HG02642 (cell line): ENCODE measurements around the gene SEC14L1.

Experiments used
- ATAC-seq: cut with Tn5 transposase; IDR thresholded peaks from one replicate; pipeline ENCODE4 v1.9.1; 2021; ENCODE audit warnings: mild to moderate bottlenecking; ENCODE audit not compliant: unreplicated experiment, poor library complexity

SEC14L1 gene

DNA sequence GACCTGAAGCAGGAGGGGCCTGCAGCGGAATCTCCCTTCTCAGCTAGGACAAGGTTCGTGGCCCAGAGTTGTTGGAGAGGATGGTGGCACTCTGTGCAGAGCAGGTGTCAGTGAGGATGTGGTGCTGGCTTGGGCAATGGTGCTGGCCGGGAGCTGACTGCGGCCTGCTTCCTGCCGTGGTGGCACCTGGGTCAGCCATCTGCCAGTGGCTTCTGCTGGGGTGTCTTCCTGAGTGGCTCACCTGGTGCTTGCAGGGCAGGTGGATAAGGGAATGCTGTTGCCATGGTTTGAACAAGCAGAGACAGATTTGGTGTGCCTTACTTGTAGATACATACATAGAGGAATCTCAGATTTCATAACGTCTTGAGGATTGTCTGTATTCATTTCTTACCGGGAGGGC lies 69.6 kb downstream of the SEC14L1 start:
- no peak for ATAC-seq

DNA sequence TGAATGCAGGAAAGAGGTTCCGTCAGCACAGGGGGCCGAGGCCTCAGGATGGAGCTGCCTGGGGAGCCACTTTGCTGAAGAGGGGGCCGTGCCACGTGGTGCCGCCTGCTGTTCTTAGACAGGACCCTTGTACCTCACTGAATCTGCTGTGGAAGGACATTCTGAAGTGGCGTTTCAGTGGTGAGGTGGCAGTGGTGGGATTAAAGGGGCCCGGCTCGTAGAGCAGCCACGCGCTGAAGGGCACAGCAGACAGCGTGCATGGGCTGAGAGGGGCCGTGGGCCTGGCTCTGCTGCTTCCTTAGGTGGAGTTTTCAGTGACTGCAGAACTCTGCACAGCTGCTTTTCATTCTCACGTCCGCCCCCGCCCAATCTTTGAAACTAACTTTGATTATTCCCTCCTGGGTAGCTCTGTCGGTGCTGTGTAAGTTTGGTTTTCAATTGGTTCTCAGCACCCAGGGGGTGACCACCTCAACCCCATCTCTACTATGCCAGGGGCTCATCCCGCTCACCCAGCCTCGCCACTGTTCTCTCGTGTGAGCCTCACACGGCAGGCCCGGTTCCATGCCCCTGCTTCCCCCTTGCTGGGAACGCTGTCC lies 70.3 kb downstream of the SEC14L1 start:
- ATAC-seq, result no peak

DNA sequence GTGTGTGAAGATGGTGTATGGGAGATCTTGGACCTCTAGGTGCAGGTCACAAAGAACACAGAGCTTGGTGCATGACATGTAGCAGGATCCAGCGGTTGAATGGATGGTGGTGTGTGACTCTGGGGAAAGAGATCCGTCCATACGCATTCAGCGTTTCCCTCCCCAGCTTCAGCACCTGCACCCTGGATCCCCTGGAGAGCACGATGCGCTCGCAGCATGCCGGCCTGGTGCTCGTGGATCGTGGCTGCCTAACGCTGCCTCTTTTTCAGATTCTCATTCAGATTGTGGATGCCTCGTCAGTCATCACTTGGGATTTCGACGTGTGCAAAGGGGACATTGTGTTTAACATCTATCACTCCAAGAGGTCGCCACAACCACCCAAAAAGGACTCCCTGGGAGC lies 70.9 kb downstream of the SEC14L1 start:
- ATAC-seq, result no peak

DNA sequence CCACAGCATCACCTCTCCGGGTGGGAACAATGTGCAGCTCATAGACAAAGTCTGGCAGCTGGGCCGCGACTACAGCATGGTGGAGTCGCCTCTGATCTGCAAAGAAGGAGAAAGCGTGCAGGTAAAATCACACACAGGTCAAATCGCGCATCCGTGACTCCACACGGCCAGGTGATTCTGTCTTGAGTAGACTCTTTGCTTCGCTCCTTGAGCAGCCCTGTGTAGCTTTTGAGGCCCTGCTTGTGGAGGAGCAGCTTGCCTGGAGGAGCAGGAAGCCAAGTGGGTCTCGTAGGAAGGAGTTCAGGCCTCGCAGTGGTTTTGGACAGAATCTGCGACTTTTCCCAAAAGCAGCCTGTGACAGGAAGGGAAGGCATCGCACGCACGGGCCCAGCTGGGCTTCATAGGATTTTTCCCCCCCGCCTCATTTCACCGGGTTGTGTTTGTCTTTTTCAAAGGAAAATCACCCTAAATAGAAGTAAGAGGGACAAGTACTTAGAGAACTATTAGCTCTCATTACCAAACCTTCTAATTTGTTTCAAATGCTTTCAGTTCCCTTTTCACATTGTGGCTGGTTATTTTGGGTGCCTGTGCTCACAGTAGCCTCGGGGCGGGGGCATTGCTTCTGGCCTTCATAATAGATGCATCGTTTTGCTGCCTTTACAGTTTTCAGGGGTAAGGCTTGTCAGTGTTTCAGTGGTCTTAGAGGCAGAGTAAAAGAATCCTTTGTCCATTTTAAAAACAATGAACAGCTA lies 71.5 kb downstream of the SEC14L1 start:
- ATAC-seq, result peak; percentile 66

DNA sequence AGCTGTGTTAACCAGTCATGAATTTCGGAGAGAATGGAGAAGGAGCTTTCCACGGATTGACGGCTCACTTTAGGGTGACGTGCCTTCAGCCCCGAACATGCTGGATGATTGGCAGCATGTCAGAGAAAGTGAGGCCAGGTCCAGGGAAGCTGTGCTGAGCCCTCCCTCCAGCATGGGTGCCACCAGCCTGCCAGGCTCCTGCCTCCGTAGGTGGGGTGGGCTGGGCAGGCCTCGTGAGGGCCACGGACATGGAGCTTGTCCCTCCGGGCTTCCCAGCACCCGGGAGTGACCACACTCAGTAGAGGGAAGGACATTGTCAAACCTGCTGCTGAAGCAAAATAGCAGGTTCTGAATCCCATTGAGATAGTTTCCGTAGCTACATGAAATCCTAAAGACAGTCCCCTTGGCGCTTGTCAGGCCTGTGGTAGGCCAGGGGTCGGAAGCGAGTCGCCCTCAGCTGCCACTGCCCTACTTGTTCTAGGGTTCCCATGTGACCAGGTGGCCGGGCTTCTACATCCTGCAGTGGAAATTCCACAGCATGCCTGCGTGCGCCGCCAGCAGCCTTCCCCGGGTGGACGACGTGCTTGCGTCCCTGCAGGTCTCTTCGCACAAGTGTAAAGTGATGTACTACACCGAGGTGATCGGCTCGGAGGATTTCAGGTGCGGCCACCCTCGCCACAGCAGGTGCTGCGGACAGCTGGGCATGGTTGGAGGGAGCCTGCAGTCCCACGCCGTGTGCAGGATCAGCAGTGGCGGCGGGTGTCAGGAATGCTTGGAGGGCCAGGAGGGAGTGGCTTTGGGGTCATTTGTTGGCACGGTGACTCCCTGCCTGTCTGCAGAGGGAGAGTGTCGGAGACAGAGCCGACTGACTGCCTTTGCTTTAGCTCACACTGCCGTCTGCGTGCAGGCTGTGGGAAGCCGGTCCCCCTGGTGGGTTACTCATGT lies 72.3 kb downstream of the SEC14L1 start:
- ATAC-seq, result peak; percentile 7

DNA sequence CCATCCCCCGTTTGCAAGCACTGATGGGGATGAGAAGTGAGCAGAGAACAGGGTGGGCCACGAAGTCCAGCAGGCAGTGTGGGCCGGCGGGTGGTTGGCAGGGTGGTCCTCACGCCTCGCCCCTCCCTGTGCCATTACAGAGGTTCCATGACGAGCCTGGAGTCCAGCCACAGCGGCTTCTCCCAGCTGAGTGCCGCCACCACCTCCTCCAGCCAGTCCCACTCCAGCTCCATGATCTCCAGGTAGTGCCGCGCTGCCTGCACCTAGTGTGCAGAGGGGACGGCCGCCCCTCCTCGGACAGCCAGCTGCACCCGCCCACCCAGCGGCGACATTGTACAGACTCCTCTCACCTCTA lies 73.0 kb downstream of the SEC14L1 start:
- no peak for ATAC-seq

DNA sequence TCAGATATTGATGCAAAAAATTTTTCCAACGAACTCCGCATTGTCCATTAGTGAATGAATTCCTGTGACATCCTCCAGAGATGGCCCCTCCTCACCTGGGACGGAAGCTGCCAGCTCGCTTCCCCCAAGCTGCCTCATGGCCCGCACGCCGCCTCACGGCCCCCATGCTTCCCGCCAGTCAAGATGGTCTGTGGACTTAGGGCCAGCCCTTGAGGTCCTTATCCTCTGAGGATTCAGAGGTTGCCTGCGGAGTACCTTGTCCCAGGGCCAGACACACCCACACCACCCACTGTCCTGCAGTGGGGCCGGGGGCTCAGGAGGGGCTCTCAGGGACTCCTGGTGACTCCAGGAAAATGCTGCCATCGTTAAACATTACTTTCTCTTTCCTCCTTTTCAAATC lies 73.6 kb downstream of the SEC14L1 start:
- ATAC-seq, result no peak

DNA sequence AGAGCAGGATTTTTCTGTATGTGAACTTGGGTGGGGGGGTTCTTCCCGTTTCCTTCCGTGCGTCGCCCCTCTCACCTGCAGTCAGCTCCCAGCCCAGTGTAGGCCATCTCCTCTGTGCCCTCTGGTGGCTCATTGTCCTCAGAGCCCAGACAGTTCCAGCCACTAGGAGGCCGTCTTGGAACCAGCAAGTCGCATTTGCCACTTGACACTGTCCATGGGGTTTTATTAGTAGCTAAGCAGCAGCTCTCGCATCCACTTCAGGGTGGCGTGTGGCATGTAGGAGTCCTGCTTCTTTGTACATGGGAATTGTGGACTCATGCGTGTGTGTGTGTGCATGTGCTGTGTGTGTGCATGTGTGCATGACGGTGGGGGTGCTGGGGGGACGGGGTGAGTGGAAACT lies 74.0 kb downstream of the SEC14L1 start:
- ATAC-seq, result no peak

DNA sequence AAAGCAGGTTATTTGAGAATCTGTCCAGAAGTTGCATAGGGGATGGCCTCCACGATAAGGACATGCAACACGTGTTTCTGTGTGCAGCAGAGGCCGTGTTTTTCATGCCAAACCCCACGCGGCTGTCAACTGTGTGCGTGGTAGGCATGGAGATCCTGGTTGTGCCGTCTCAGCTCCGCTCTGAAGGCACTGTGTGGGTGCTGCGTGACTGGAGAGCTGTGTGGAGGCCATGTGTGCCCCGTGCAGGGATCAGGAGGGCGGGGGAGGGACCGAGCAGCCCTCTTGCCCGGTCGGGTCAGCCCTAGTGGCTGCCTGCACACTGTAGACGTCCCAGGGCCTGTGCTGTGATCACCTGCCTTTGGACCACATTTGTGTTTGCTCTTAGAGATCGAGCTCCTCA lies 74.5 kb downstream of the SEC14L1 start:
- ATAC-seq, result no peak

DNA sequence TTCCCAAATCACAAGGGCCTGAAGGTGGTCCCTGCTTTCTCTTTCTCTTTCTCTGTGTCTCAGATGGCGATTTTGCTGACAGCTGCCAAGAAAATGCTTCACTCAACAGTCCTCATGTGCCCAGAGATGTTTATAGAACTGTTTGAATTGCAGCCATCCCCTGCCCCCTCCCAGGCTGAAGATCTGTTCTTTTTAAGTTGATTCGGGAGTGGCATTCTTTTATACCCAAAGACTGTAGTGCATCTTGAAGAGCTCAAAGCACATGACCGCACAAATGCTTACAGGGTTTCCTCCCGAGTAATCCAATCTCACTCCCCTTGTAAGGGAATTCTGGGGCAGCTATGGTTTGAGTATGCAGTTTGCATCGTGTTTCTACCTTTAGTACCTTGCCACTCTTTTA lies 75.7 kb downstream of the SEC14L1 start:
- no peak for ATAC-seq

DNA sequence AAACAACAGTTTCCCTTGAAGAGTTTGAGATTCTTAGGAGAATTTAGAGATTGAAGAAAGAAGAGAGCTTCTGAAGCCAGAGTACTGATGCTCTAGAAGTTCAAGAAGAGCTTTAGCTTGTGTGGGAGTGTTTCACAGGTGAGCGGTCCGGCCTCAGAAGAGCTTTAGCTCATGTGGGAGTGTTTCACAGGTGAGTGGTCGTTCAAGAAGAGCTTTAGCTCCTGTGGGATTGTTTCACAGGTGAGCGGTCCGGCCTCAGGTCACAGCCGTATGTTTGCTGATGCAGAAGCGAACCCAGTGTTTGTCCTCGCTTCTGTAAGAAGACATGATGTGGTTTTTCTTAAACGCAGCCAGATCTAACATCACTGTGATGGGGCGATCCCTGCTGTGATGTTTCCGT lies 76.4 kb downstream of the SEC14L1 start:
- no peak for ATAC-seq

DNA sequence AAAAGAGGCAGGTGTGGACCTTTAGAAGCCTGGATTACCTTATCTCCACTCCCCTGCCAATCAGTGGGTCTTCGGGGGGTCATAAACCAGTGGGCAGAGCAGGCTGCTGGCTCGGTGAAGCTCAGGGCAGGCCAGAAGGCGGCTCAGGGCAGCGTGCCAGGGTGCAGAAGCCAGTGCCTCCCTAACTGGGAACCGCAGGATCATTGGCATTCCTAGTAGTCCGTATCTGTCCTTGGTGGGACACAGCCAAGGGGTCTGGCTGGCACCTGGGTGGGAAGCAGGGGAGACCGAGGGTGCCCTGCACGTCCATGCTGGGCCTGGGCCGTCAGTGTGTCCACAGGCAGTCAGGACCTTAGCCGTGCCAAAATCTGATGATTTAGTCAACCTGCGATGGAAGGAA lies 76.8 kb downstream of the SEC14L1 start:
- ATAC-seq, result no peak

DNA sequence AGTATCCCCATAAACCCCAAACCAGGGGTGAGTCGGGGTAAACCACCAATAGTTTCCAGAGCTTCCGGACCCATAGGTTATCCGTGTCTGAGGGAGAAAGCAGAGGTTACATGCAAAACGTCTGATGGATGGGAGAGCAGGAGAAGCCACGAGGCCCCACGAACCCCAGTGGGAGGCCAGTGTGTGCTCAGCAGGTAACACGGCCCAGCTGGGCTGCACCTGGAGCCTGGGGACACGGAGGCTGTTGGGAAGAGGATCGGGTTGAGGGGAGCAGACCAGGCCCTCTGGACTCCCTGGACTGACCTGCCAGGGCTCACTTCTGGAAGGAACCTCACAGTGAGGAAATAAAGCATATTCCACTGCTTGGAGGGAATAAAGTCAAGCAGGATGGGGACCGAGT lies 78.1 kb downstream of the SEC14L1 start:
- no peak for ATAC-seq

DNA sequence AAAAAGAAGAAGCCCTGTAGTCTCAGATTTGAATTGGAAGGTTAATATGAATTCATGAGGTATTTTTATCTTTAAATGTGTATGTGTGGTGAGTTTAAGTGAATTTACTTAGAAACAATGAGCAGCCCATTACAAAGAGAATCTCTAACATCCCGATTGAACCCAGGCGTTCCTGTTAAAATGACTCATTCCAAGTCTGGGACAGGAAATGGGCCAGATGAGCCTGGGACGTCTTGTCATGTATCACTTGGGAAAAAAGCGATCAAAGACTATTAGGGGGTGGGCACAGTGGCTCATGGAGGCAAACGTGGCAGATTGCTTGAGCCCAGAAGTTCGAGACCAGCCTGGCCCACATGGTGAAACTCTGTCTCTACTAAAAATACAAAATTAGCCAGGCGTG lies 81.6 kb downstream of the SEC14L1 start:
- no peak for ATAC-seq

DNA sequence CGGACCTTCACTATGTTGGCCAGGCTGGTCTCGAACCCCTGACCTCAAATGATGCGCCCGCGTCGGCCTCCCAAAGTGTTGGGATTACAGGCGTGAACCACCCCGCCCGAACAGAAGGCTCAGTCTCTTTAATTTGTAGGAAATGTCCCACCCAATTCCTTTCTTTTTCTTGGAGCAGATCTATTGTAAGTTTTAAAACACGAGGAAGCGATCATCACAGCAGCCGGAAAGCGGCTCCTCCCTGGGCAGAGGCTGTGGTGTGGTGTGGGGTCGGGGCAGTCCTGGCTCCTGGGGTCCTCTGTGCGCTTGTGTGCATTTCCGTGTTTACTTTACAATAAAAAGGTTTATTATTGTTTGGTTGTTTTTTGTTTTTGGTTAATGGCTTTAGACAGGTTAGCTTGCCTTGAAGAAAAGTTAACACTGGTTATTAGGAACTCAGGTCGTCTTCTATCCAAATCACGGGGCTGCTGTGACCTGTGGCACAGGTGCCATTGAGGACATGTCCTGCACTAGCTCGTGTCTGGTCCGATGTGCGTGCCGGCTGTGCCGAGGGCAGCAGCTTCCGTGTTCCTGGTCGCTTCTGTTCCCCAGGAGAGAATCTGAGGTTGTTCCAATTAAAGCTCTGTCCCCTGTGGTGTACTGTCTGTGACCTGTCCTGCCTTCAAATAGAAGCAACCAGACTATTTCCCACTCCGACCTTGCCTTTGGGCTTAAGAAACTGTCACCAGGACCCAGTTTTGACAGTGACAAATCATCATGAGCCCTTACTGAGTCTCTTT lies 83.1 kb downstream of the SEC14L1 start:
- no peak for ATAC-seq

DNA sequence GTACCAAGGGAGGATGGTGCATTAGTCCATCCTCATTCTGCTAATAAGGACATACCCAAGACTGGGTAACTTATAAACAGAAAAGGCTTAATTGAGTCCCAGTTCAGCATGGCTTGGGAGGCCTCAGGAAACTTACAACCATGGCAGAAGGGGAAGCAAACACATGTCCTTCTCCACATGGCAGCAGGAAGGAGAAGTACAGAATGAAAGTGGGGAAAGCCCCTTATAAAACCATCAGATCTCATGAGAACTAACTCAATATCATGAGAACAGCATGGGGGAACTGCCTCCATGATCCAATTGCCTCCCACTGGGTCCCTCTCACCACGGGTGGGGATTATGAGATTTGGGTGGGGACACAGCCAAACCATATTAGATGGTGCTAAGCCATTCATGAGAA lies 84.5 kb downstream of the SEC14L1 start:
- no peak for ATAC-seq

DNA sequence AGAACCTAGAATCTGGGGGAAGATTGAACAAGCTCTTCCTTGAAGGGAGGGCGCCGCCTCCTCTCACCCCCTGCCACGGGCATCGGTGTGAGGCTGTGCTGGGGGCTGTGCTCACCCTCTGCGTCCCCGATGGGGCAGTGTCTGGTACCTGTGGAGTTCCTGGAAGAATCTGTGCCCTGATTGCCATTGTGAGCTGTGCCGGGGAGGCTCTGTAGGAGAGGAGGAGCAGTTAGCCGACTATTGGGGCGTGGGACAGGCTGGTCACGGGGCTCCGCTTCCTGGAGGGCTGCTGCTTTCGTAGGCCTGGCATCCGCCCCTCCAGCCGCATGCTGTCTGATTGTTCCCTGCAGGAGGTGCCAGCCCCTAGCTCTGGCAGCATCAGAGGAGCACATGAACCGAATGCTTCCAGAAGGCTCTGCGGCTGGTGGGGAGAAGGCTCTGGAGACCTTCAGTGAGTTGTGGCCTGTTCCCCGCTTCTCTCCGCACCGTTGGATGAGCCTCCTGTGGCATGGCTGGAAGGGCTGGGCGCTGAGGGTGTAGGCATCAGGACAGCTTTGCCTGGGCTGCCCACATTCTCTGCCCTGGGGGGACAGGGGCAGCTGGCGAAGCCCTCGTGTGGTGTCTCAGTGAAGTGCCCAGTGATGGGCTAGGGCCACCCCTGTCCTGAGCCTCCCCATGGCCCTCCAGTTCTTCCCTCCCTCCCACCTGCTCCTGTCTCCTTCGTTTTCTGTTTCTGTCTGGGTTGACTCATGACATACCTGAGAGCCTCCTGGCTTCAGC lies 86.9 kb downstream of the SEC14L1 start:
- no peak for ATAC-seq

DNA sequence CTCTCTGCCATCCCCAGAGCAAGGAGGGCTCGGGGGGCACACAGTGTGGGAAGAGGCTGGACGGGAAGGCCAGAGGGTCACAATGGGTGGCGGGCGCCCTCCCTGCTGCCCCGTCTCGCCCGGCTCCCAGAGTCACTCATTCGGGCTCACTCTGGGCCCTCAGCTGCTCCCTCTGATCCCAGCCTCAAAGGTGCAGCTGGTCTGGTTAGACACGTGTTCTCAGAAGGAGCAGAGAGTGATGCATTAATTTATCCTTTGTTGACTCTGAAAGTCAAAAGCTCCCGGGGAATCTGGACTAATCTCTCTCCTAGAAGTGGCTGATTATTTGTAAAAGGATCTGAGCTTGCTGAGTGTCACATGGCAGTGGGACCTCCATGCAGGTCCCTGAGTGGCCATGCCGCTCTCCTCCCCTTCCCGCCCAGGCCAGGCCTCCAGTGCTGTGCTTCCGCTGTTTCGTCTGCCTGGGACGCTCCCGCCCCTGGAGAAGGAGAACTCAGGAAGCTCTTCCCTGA lies 87.5 kb downstream of the SEC14L1 start:
- no peak for ATAC-seq

DNA sequence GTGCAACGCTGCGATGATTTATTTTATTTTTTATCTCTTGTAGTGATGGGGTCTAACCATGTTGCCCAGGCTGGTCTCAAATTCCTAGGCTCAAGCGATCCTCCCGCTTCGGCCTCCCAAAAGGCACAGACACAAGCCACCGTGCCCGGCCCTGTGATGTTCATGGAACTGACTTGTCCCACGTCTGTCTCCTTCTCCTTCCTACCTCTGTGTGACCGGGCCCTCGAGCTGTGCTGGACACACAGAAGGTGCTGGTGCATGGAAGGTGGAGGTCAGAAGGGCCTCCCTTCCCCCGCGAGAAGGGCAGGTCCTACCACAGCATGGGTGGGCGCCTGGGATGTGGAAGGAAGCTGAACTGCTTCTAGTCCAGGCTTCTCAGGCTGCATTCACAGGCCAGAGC lies 88.0 kb downstream of the SEC14L1 start:
- ATAC-seq, result no peak
